CD4-positive, CD25-positive, alpha-beta regulatory T cell (primary cell): ENCODE measurements around the gene RABL3. TPM values are rescaled to one million over a fixed set of nuclear protein-coding genes. Genes with fewer than 3 reads are reported as not detected.
"Not testable (repeated sequence)": the region's sequence is repeated elsewhere in the genome, so short reads cannot be mapped to it uniquely, and the experiment has no call there.

Experiments used
- ATAC-seq, 2 donors: fragments of 150-1000 bp; cut with Tn5 transposase; one replicate each; pipeline ENCODE4 v1.10.0; 2021; ENCODE audit warnings: low read depth in 2 of 2, moderate number of reproducible peaks in 2 of 2, moderate library complexity in 1 of 2
- DNase-seq, 3 donors: peaks; one replicate each; pipeline versions ENCODE4 v3.0.0 to v3.0.0-alpha.2; 2012 to 2022; ENCODE audit warnings: mixed read lengths in 1 of 3
- H3K27ac ChIP-seq: one replicate; pipeline ENCODE4 v1.7.0; 2013; ENCODE audit warnings: mild to moderate bottlenecking, low read length; ENCODE audit not compliant: insufficient read depth, poor library complexity, severe bottlenecking
- H3K27me3 ChIP-seq: one replicate; pipeline ENCODE4 v1.7.0; 2013; ENCODE audit warnings: low read length; ENCODE audit not compliant: control insufficient read depth, insufficient read depth
- H3K36me3 ChIP-seq: one replicate; pipeline ENCODE4 v1.7.0; 2013; ENCODE audit warnings: mild to moderate bottlenecking, low read length, moderate library complexity; ENCODE audit not compliant: control insufficient read depth, insufficient read depth
- H3K4me1 ChIP-seq: 2 replicates; pipeline ENCODE4 v1.7.0; 2013; ENCODE audit warnings: mild to moderate bottlenecking, low read length; ENCODE audit not compliant: insufficient read depth, control insufficient read depth, poor library complexity, severe bottlenecking
- H3K4me3 ChIP-seq: one replicate; pipeline ENCODE4 v1.7.0; 2013; ENCODE audit warnings: low read depth, mild to moderate bottlenecking, low read length, moderate library complexity
- H3K9me3 ChIP-seq, 2 experiments: 1 replicate in 1 of 2; 2 replicates in 1 of 2; pipeline ENCODE4 v1.7.0; 2013; ENCODE audit warnings: low read length in 2 of 2, mild to moderate bottlenecking in 1 of 2, moderate library complexity in 1 of 2; ENCODE audit not compliant: control insufficient read depth in 2 of 2
- H3K27ac Mint-ChIP-seq, 3 donors: one replicate each; pipeline ENCODE4 v1.8.0; 2020 to 2022; ENCODE audit warnings: mild to moderate bottlenecking in 3 of 3, mixed read lengths in 3 of 3, moderate library complexity in 2 of 3
- H3K27me3 Mint-ChIP-seq: one replicate; pipeline ENCODE4 v1.8.0; 2022; ENCODE audit warnings: mild to moderate bottlenecking, mixed read lengths
- H3K36me3 Mint-ChIP-seq: one replicate; pipeline ENCODE4 v1.8.0; 2020; ENCODE audit warnings: mixed read lengths
- H3K4me1 Mint-ChIP-seq, 4 donors: one replicate each; pipeline ENCODE4 v1.8.0; 2020 to 2022; ENCODE audit warnings: mixed read lengths in 4 of 4, mild to moderate bottlenecking in 1 of 4
- H3K4me3 Mint-ChIP-seq, 4 donors: one replicate each; pipeline ENCODE4 v1.8.0; 2020 to 2022; ENCODE audit warnings: mild to moderate bottlenecking in 4 of 4, mixed read lengths in 4 of 4, moderate library complexity in 3 of 4
- H3K9me3 Mint-ChIP-seq, 7 donors: one replicate each; pipeline ENCODE4 v1.8.0; 2020 to 2022; ENCODE audit warnings: mixed read lengths in 7 of 7, mild to moderate bottlenecking in 3 of 7, moderate library complexity in 2 of 7
- polyA plus RNA-seq, 4 donors: library from polyadenylated mRNA; unstranded; fragments of 300-500 nt; fragmentation: Illumina TruSeq; gene quantifications; one replicate each; pipeline ENCODE4 v1.2.3, GENCODE V29; 2021
- total RNA-seq: library from RNA; stranded (reverse); gene quantifications from one replicate; pipeline ENCODE4 v1.2.3, GENCODE V29; 2022

Gene RABL3
- total and polyA plus RNA-seq, 5 donors from 2014 or later: 16.3 to 53.0 (median 46.8) TPM

GRCh38 chr3:120743556-120744195 is 1.4 kb upstream of the RABL3 start:
- ATAC-seq (no peak), DNase-seq (no peak)
- Histone ChIP-seq H3K36me3 (no peaks in the 10 kb centered on the region), H3K27me3 (no peaks in the 10 kb centered on the region), H3K27ac (no peak overlapping the region), H3K9me3 (no peaks in the 10 kb centered on the region), H3K4me1 (peaks cover 18% of the 10 kb centered on the region), H3K4me3 (peak overlapping the region; percentile 99)
- peak overlapping the region; percentile 93 to 96 (median 94) for H3K4me3 Mint-ChIP-seq
- H3K9me3 Mint-ChIP-seq: peaks cover 0 to 3% (median 0%) of the 10 kb centered on the region in 7 donors
- peak overlapping the region; percentile 34 to 98 (median 97) for H3K27ac Mint-ChIP-seq
- H3K36me3 Mint-ChIP-seq: peaks cover 4% of the 10 kb centered on the region
- H3K27me3 Mint-ChIP-seq: no peaks in the 10 kb centered on the region
- peaks cover 20 to 54% (median 36%) of the 10 kb centered on the region in 4 donors for H3K4me1 Mint-ChIP-seq

DNA sequence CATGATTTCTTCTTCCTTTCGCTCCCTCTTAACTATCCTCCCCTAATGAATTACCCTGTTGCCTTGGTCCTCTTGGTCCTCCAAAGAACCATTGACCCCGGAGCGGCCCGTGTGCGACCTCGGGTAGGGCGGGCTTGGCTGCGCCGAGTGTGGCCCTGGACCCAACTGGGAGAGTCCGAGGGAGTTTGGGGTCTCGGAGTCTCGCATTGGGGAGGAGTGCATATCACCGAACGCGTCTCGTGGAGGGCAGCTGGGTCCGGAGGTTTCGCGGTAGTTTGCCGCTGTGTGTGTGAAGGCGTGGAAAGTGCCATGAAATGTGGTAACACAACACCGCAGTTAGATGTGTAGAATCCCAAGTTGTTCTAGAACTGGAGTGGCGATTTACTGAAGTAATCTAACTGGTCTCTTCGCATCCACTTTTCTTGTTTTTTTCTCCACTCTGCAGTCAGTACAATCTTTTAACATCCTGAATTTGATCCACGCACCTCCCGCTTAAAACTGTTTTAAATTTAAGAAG is 591 bp upstream of the RABL3 start:
- Mint-ChIP-seq H3K9me3 (peaks cover 0 to 3% (median 0%) of the 10 kb centered on the region in 7 donors), H3K27me3 (no peaks in the 10 kb centered on the region), H3K27ac (peak overlapping the region; percentile 82 to 98 (median 97)), H3K4me1 (peaks cover 20 to 54% (median 35%) of the 10 kb centered on the region in 4 donors), H3K4me3 (peak overlapping the region; percentile 93 to 96 (median 94)), H3K36me3 (peaks cover 6% of the 10 kb centered on the region)
- Histone ChIP-seq H3K4me3 (peak overlapping the region; percentile 99), H3K27me3 (no peaks in the 10 kb centered on the region), H3K36me3 (no peaks in the 10 kb centered on the region), H3K4me1 (peaks cover 18% of the 10 kb centered on the region), H3K27ac (peak overlapping the region; percentile 99), H3K9me3 (no peaks in the 10 kb centered on the region)
- ATAC-seq (peak in 1 of 2 donors; percentile 0), DNase-seq (peak in 1 of 3 donors; percentile 6)

DNA sequence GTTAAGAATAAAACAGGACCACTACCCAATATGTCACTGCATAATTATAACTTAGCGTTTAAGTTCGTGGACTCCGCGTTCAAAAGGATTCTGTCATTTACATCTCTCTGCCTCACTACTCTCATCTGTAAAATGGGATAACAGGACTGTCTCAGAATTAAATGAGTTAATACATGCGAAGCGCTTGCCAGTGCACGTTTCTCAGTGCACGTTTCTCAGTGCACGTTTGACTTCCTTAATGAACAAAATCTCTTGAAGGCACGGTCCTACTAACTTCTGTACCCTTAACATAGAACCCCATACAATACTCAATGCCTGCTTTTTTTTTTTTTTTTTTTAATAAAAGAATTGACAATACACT is 499 bp downstream of the RABL3 start:
- H3K4me3 Mint-ChIP-seq: peak overlapping the region; percentile 93 to 96 (median 94)
- Histone ChIP-seq H3K27ac (peak overlapping the region; percentile 99), H3K36me3 (peaks cover 5% of the 10 kb centered on the region), H3K27me3 (no peaks in the 10 kb centered on the region), H3K4me3 (peak overlapping the region; percentile 99), H3K4me1 (peaks cover 18% of the 10 kb centered on the region), H3K9me3 (no peaks in the 10 kb centered on the region)
- H3K4me1 Mint-ChIP-seq: peaks cover 20 to 55% (median 35%) of the 10 kb centered on the region in 4 donors
- H3K36me3 Mint-ChIP-seq: peaks cover 3% of the 10 kb centered on the region
- peak overlapping the region; percentile 82 to 98 (median 97) for H3K27ac Mint-ChIP-seq
- peak; percentile 13 to 14 for ATAC-seq
- H3K9me3 Mint-ChIP-seq: peaks cover 0 to 6% (median 2%) of the 10 kb centered on the region in 7 donors
- H3K27me3 Mint-ChIP-seq: no peaks in the 10 kb centered on the region
- DNase-seq: no peak

DNA sequence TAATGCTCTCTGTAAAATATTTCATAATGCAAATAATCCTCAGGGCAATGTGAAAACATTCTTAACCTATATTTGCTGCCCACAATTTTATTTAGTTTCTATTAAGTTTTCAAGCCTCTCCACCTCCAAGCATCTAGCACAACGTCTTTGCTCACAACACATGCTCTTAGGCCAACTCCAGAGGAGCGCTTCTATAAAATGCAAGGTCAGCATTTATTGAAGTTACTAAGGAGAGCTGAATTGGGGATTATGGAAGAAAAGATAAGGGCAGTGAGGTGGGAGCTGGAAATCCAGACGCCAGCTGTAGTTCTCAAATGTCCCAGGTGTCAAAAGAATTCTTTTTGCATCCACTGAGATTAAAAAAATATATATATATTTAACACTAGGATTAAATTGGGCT is 996 bp downstream of the RABL3 start:
- Mint-ChIP-seq H3K4me1 (peaks cover 20 to 51% (median 34%) of the 10 kb centered on the region in 4 donors), H3K27me3 (no peaks in the 10 kb centered on the region), H3K4me3 (peak overlapping the region; percentile 93 to 96 (median 94)), H3K36me3 (peaks cover 3% of the 10 kb centered on the region), H3K27ac (peak overlapping the region in 2 of 3 donors; percentile 87 to 98), H3K9me3 (peaks cover 0 to 8% (median 2%) of the 10 kb centered on the region in 7 donors)
- peak overlapping the region; percentile 99 for H3K27ac ChIP-seq
- no peaks in the 10 kb centered on the region for H3K9me3 ChIP-seq
- DNase-seq (no peak), ATAC-seq (no peak)
- H3K36me3 ChIP-seq: peaks cover 5% of the 10 kb centered on the region
- peak overlapping the region; percentile 99 for H3K4me3 ChIP-seq
- no peaks in the 10 kb centered on the region for H3K27me3 ChIP-seq
- peaks cover 18% of the 10 kb centered on the region for H3K4me1 ChIP-seq

DNA sequence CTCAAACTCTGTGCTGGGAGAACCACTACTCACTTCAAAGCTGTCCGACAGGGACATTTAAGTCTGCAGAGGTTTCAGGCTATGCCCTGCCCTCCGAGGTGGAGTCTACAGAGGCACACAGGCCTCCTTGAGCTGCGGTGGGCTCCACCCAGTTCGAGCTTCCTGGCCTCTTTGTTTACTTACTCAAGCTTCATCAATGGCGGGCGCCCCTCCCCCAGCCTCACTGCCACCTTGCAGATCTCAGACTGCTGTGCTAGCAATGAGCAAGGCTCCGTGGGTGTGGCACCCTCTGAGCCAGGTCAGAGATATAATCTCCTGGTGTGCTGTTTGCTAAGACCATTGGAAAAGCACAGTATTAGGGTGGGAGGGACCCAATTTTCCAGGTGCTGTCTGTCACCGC is 4.3 kb downstream of the RABL3 start:
- H3K27me3 ChIP-seq, H3K9me3 Mint-ChIP-seq, H3K36me3 Mint-ChIP-seq, H3K9me3 ChIP-seq, ATAC-seq, H3K27ac Mint-ChIP-seq, H3K4me3 ChIP-seq, H3K27ac ChIP-seq, H3K27me3 Mint-ChIP-seq, H3K36me3 ChIP-seq: not testable (repeated sequence)
- H3K4me1 Mint-ChIP-seq: peaks cover 7 to 26% (median 13%) of the 10 kb centered on the region in 4 donors
- peak overlapping the region in 1 of 4 donors; percentile 4 for H3K4me3 Mint-ChIP-seq
- DNase-seq: peak in 2 of 3 donors; percentile 14 to 59
- peaks cover 11% of the 10 kb centered on the region for H3K4me1 ChIP-seq

GRCh38 chr3:120730576-120731542 is 11.5 kb downstream of the RABL3 start:
- H3K27me3 ChIP-seq: no peaks in the 10 kb centered on the region

DNA sequence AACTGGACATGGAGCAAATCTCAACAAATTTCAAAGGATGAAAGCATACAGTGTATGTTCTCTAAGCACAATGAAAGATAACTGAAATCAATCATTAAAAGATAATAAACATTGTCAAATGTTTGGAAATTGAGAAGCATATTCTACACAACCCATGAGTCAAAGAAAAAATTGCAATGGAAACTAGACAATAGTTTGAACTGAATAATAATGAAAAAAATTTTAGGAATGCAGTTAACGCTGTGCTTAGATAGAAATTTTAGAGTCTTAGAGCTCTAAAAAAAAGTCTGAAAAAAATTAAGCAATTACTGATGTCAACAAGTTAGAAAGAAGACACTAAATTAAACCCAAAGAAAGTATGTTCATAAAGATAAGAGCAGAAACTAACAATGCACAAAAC is 15.5 kb downstream of the RABL3 start:
- H3K36me3 ChIP-seq: peaks cover 3% of the 10 kb centered on the region
- ATAC-seq (no peak), DNase-seq (no peak)
- no peak overlapping the region for H3K27ac ChIP-seq
- Mint-ChIP-seq H3K27me3 (no peaks in the 10 kb centered on the region), H3K36me3 (peaks cover 29% of the 10 kb centered on the region), H3K4me1 (peaks cover 5 to 29% (median 21%) of the 10 kb centered on the region in 4 donors), H3K27ac (peak overlapping the region in 1 of 3 donors; percentile 71), H3K4me3 (no peak overlapping the region), H3K9me3 (peaks cover 0 to 2% (median 0%) of the 10 kb centered on the region in 7 donors)
- H3K4me1 ChIP-seq: no peaks in the 10 kb centered on the region
- H3K4me3 ChIP-seq: no peak overlapping the region
- H3K27me3 ChIP-seq: no peaks in the 10 kb centered on the region
- no peaks in the 10 kb centered on the region for H3K9me3 ChIP-seq

More at GRCh38 chr3:120730576-120731542, 11.5 kb downstream of the RABL3 start:
- Histone ChIP-seq H3K9me3 (no peaks in the 10 kb centered on the region), H3K27ac (peak overlapping the region; percentile 5), H3K36me3 (peaks cover 3% of the 10 kb centered on the region), H3K4me1 (no peaks in the 10 kb centered on the region), H3K4me3 (no peak overlapping the region)
- no peak for DNase-seq
- Mint-ChIP-seq H3K27me3 (no peaks in the 10 kb centered on the region), H3K9me3 (peaks cover 0 to 6% (median 0%) of the 10 kb centered on the region in 7 donors), H3K27ac (peak overlapping the region; percentile 55 to 77 (median 77)), H3K4me1 (peaks cover 5 to 29% (median 20%) of the 10 kb centered on the region in 4 donors), H3K36me3 (peaks cover 26% of the 10 kb centered on the region), H3K4me3 (no peak overlapping the region)
- ATAC-seq: no peak
